ENCODE measurements around the gene TM9SF1. TPM values are rescaled to one million over a fixed set of nuclear protein-coding genes. Genes with fewer than 3 reads are reported as not detected.

The TM9SF1 gene
- total RNA-seq: 24.5 and 26.3 TPM in 2 replicates

- intact Hi-C loops (cut with micrococcal nuclease): loop anchor here (1.0 to 5.0 kb wide), 8 partner anchors 7 to 237 kb away; partner anchors contain the start of genes CHMP4A, GMPR2, IPO4 and IRF9
- Mint-ChIP-seq H3K27ac (peak within 1 kb of the TSS; percentile 97), H3K4me1 (peaks cover 48% of the 10 kb centered on the region), H3K4me3 (peak within 1 kb of the TSS; percentile 96), H3K36me3 (ENCODE audit: low read depth) (peaks cover 44% of the 10 kb centered on the region), H3K9me3 (no peaks in the 10 kb centered on the region), H3K27me3 (no peaks in the 10 kb centered on the region)
- TF ChIP-seq CTCF (IDR thresholded peaks at IDR 0.05): no peak
- CTCF ChIA-PET: interaction anchor here (1.4 to 1.9 kb wide), 6 partner anchors 16 to 236 kb away, joined by 3 to 10 read pairs (median 6); partner anchors contain the start of genes IRF9, RABGGTA and TINF2
- POLR2A ChIA-PET: interaction anchor here (0.6 to 4.1 kb wide), 33 partner anchors 12 to 874 kb away, joined by 3 to 143 read pairs (median 5); partner anchors contain the start of genes CHMP4A, CIDEB, DCAF11 and EMC9
- DNase-seq (peak; percentile 91), ATAC-seq (ENCODE audit: low read depth) (peak; percentile 83)
These were observed at the start of gene TM9SF1 for GRCh38 chr14:24195186-24196070. Gene TM9SF1, minus strand, starts transcription at chr14:24195441. Its CDS starts 422 bp downstream, at chr14:24195019.

- H3K4me1 Mint-ChIP-seq: peaks cover 64% of the 10 kb centered on the region
These were observed 48.1 kb upstream of the TM9SF1 start for GRCh38 chr14:24243336-24243836.

GRCh38 chr14:24241829-24242443 is 46.7 kb upstream of the TM9SF1 start:
- POLR2A ChIA-PET: interaction anchor here (0.6 to 11.1 kb wide), 51 partner anchors 9 to 1147 kb away, joined by 3 to 242 read pairs (median 7); partner anchors contain the start of genes ACIN1, C14orf119, CBLN3 and CHMP4A
- TF ChIP-seq CTCF (IDR thresholded peaks at IDR 0.05): no peak

More at GRCh38 chr14:24243336-24243836, 48.1 kb upstream of the TM9SF1 start:
- H3K27ac Mint-ChIP-seq: peak overlapping the region; percentile 100
- H3K36me3 Mint-ChIP-seq (ENCODE audit: low read depth): peaks cover 38% of the 10 kb centered on the region
- intact Hi-C loops (cut with micrococcal nuclease): loop anchor here (1.0 to 2.0 kb wide), 3 partner anchors 35 to 193 kb away; no protein-coding TSS in a partner anchor
- ATAC-seq (ENCODE audit: low read depth) (no peak), DNase-seq (no peak)
- ChIA-PET POLR2A (interaction anchor here (1.2 to 11.1 kb wide), 31 partner anchors 8 to 922 kb away, joined by 3 to 242 read pairs (median 20); partner anchors contain the start of genes CBLN3, CHMP4A, CIDEB and DCAF11), CTCF (interaction anchor here (0.6 to 3.8 kb wide), 23 partner anchors 10 to 198 kb away, joined by 3 to 139 read pairs (median 6); partner anchors contain the start of genes CHMP4A, CIDEB, DHRS1 and GMPR2)
- no peaks in the 10 kb centered on the region for H3K9me3 Mint-ChIP-seq
- H3K27me3 Mint-ChIP-seq: no peaks in the 10 kb centered on the region
- H3K4me3 Mint-ChIP-seq: peak overlapping the region; percentile 99
- TF ChIP-seq CTCF (IDR thresholded peaks at IDR 0.05): no peak

GRCh38 chr14:24240110-24240918 is 45.1 kb upstream of the TM9SF1 start:
- no peaks in the 10 kb centered on the region for H3K27me3 Mint-ChIP-seq
- H3K9me3 Mint-ChIP-seq: no peaks in the 10 kb centered on the region
- peaks cover 67% of the 10 kb centered on the region for H3K4me1 Mint-ChIP-seq
- ATAC-seq (ENCODE audit: low read depth): no peak
- intact Hi-C loops (cut with micrococcal nuclease): no loop called here
- H3K4me3 Mint-ChIP-seq: peak overlapping the region; percentile 99
- ChIA-PET POLR2A (interaction anchor here (3.0 to 11.1 kb wide), 6 partner anchors 8 to 60 kb away, joined by 38 to 242 read pairs (median 104); partner anchors contain the start of genes CHMP4A, DHRS1, GMPR2 and MDP1), CTCF (interaction anchor here (1.3 to 3.6 kb wide), 2 partner anchors 24 to 191 kb away, joined by 4 to 20 read pairs; partner anchors contain the start of gene MDP1)
- DNase-seq: no peak
- H3K27ac Mint-ChIP-seq: peak overlapping the region; percentile 59
- peaks cover 68% of the 10 kb centered on the region for H3K36me3 Mint-ChIP-seq (ENCODE audit: low read depth)
- TF ChIP-seq CTCF (IDR thresholded peaks at IDR 0.05): no peak

More at GRCh38 chr14:24241829-24242443, 46.7 kb upstream of the TM9SF1 start:
- intact Hi-C loops (cut with micrococcal nuclease): loop anchor here (1.0 to 2.0 kb wide), 14 partner anchors 10 to 228 kb away; partner anchors contain the start of genes CHMP4A, DCAF11, GMPR2 and IRF9
- Mint-ChIP-seq H3K4me3 (peak overlapping the region; percentile 99), H3K36me3 (ENCODE audit: low read depth) (peaks cover 52% of the 10 kb centered on the region), H3K9me3 (no peaks in the 10 kb centered on the region), H3K27ac (peak overlapping the region; percentile 100), H3K27me3 (no peaks in the 10 kb centered on the region), H3K4me1 (peaks cover 68% of the 10 kb centered on the region)
- CTCF ChIA-PET: interaction anchor here (0.7 to 3.8 kb wide), 25 partner anchors 17 to 200 kb away, joined by 3 to 139 read pairs (median 6); partner anchors contain the start of genes CHMP4A, CIDEB, DHRS1 and IRF9
- ATAC-seq (ENCODE audit: low read depth) (peak; percentile 81), DNase-seq (peak; percentile 91)

All from activated B cell treated with CpG ODN at 0.5 μM for 24 hours (primary cell).